ENCODE data around the gene LRFN4.

The LRFN4 gene

DNA sequence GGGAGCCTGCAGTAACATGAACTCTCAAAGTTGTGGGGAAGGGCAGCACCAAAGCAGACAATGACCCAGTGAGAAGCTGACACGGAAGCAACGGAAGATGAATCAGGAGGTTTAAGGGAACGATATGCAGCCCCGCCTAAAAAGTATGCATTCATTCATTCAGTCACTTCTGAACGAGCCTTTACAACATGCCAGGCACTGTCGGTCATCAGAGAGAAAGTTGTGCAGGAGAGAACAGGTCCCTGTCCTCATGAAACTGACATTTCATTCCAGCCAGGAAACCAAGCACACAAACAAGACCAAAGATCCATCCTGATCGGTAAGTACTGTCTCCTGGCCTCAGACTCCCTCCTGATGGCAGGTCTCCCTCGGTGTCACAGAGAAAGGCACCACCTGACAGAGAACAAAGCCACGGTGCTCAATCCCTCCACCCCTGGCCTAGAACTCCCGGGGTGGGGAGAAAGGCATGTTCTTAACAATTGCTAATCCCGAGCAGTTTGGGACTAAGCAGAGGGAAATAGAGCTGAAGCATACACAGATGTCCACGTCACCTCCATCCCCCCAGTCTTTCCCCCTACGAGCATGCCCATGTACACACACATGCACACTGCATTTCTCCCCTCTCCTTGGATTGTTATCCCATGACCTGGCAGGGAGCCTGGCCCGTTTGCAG lies 49.3 kb downstream of the LRFN4 start:
- TF ChIP-seq, protein P1, sequence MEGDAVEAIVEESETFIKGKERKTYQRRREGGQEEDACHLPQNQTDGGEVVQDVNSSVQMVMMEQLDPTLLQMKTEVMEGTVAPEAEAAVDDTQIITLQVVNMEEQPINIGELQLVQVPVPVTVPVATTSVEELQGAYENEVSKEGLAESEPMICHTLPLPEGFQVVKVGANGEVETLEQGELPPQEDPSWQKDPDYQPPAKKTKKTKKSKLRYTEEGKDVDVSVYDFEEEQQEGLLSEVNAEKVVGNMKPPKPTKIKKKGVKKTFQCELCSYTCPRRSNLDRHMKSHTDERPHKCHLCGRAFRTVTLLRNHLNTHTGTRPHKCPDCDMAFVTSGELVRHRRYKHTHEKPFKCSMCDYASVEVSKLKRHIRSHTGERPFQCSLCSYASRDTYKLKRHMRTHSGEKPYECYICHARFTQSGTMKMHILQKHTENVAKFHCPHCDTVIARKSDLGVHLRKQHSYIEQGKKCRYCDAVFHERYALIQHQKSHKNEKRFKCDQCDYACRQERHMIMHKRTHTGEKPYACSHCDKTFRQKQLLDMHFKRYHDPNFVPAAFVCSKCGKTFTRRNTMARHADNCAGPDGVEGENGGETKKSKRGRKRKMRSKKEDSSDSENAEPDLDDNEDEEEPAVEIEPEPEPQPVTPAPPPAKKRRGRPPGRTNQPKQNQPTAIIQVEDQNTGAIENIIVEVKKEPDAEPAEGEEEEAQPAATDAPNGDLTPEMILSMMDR (IDR thresholded peaks at IDR 0.05) = no peak

DNA sequence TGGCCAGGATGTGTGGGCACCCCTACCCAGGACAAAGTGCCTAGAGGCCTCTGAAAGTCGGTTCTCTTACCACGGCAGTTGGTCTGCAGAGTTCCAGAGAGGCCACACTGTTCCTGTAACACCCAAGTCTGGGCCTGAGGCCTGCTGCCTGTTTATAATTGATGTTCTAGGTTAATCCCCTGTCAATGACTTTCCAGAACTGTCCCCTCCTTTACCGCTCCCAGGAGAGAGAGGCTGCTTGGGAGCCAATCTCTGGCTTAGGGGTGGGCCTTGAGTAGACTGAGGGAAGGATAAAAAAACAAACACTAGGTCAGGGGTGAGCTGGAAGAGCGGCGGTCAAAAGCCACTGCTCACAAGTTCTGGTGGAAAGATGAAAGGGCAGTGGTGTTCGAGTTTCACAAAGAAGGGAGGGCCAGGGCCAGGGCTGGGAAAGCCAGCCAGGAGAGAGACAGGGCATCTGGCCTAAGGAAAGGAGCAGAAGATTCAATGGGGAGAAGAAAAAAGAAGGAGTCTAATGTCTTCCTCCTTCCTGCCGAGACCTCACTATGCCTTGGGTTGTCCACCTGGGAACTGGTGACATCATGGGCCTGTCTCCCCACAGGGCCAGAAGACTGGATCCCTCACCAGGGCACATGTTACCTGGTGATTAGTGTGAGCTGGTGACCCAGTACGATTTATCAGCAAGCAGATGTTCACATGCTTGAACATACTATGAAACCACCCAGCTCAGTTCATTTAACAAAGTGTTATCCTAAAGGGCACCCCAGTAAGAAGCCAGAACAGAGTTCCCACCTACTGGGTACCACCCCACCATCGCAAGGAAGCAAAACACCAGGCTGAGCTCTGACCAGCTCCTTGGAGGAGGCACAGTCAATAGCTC lies 51.1 kb downstream of the LRFN4 start:
- TF ChIP-seq, protein P1 (IDR thresholded peaks at IDR 0.05) = no peak

DNA sequence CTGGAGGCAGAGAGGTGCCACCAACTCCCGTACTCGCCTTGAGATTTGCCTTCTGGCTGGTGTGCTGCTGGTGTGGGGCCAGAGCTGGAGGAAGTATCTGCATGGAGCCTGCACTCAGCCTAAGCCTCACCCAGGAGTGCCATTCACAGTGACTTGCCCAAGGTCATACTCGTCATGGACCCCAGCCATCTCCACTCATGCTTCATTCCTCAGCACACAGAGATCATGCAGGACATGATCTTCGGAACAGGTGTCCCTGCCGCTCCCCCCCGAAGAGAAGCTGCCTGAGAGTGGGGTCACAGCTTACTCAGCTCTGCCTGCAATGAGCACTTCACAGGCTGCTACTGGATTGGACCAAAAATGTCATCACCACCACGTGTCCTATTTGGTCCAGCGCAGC lies 52.3 kb downstream of the LRFN4 start:
- TF ChIP-seq, protein P1 (IDR thresholded peaks at IDR 0.05) = no peak

DNA sequence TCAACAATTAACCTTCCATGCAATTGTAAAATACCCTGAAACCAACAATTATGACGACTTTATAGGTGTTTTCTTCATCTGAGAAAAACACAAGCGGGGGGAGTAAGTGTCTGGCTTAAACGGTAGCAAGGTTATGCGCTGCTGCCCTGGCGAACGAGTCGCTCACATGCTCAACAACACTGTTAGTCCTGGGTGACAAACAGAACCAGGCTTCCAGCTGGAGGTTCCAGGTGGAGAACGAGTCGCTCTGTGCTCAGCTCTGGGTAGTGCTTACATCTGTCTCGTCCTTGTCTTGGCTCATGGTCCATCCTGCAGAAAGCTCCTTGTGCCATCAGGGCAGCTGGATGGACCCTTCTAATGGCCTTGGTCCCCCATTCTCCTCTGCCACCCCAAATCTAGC lies 53.2 kb downstream of the LRFN4 start:
- TF ChIP-seq, protein P1 (IDR thresholded peaks at IDR 0.05) = no peak
